Ecto neural progenitor cell (in vitro differentiated cells): ENCODE measurements around the gene GNMT.
A peak's percentile ranks its signal among the peaks of the same experiment; 100 is the strongest.
"Not testable (repeated sequence)": the region's sequence is repeated elsewhere in the genome, so short reads cannot be mapped to it uniquely, and the experiment has no call there.

Source experiments
- DNase-seq: peaks from one replicate; pipeline ENCODE4 v3.0.0-alpha.2; 2018; ENCODE audit warnings: low spot score

GNMT gene

DNA sequence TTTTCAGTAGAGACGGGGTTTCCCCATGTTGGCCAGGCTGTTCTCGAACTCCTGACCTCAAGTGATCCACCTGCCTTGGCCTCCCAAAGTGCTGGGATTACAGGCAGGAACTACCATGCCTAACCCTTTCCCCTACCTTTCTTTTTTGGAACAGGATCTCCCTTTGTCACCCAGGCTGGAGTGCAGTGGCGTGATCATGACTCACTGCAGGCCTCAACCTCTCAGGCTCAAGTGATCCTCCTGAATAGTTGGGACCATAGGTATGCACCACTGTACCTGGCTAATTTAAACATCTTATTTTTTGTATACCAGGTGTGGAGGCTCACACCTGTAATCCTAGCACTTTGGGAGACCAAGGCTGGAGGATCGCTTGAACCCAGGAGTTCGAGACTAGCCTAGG lies 19.2 kb upstream of the GNMT start:
- DNase-seq, result not testable (repeated sequence)

DNA sequence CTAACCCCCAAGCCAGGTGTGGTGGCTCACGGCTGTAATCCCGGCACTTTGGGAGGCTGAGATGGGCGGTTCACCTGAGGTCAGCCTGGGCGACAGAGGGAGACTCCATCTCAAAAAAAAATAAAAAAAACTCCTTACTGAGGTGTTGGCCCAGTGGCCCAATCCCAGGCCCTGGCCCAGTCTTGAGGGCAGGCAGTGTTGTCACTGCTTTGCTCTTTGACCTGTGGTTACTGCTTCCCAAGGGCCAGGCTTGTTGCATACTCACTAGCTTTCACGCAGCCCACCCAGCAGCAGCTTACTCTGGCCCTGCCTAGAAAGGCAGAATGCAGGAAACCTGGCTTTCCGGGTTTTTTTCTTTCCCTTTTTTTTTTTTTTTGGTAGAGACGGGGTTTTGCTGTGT lies 18.1 kb upstream of the GNMT start:
- no peak for DNase-seq

DNA sequence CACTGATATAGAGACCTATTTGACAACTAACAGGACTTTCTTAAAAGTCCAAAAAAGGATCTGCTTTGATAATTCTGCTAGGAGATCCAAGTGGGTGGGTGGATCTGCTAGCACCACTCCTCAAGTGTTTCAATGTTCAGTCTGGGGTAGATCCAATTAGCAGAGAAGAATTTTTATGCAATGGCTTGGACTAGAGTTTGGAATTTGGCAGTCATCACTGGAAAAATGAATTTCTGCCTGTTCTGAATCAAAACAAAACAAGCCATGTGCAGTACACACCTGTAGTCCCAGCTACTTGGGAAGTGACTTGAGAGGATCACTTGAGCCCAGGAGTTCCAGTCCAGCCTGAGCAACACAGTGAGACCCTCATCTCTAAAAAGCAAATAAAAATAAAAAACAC lies 12.6 kb upstream of the GNMT start:
- no peak for DNase-seq

DNA sequence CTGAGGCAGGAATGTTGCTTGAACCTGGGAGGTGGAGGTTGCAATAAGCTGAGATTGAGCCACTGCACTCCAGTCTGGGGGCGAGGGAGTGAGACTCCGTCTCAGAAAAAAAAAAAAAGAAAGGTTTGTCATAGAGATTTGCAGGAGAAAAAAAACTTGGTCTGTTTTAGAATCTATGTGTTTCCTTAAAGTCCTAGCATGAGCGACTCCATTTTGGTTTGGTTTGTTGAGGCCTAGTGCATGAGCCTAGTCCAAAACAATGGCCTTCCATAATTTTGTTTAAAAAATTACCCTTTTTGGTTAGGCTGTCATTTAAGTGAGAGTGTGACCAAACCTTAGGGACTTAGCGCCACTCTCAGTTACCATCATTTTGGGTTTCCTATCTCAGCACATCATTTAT lies 8.2 kb upstream of the GNMT start:
- DNase-seq, result no peak

DNA sequence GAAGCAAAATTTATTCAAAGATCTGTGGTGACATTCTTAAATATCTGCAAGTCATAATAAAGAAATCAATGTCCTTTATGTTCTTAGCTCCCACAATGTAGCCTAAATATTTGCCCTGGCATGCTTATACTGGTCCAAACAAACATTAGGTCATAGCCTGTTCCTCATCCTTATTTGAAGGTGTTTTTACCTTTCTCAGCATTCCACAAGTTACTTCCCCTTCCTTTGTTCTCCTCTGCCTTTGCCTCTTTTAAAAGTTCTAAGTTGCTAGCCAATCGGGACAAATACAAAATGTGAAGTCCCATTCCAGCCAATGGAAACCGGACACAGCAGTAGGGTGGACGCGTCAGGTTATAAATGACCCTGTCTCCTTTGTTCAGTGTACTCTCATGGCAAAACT lies 6.1 kb upstream of the GNMT start:
- not testable (repeated sequence) for DNase-seq

DNA sequence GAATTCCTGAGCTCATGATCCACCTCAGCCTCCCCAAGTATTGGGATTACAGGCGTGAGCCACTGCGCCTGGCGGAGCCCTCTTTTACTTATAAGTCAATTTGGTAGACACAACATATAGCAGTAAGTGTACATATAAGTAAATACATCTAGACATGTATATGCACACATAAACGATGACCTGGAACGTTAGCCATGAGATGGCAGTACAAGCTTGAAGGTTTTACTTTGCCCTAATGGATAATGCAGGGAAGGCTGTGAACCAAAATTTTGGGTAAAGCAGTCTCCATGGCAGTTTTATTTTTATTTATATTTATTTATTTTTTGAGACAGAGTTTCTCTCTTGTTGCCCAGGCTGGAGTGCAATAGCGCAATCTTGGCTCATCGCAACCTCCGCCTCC lies 2.4 kb upstream of the GNMT start:
- DNase-seq, result no peak

DNA sequence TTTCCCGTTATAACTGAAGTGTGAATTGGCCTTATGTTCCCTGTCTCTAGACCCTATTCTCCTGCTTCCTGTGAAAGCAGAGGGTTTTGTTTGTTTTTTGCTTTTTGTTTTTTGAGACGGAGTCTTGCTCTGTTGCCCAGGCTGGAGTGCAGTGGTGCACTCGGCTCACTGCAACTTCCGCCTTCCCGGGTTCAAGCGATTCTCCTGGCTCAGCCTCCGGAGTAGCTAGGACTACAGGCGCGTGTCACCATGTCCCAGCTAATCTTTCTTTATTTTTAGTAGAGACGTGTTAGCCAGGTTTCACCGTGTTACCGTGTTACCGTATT lies 674 bp upstream of the GNMT start:
- no peak for DNase-seq

DNA sequence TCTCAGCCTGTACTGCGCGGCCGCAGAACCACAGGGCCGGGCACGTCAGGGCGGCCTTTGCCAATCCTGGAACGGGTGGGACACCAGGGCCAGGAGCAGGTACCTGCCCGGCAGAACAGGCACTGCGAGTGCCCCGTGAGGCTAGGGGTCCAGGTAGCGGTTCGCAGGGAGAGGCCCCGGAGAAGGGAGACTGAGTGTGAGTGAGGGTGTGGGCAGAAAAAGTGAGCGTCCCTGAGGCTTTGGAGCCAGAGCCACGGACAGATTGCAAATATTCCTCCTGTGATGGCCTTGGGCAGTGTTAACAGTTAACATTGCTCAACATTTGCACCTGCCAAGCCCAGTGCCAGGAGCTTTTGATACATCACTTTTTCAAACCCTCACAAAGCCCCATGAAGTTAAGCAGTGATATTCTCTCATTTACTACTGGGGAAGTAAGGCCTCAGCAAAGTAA lies 491 bp downstream of the GNMT start:
- DNase-seq, result no peak

DNA sequence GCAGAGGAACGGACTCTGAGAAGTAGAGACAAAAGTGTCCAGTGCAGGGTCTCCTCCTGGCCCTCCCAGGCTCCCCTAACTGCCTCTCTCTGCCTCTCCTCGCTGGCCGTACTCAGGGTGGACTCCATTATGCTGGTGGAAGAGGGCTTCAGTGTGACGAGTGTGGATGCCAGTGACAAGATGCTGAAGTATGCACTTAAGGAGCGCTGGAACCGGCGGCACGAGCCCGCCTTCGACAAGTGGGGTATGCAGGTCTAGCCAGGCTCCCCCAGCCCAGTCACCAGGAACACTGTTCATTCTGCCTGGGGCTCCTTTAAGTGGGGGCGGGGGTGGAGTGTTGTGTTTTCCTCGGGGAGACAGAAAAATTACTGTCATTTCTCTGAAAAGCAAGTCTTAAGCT lies 1.5 kb downstream of the GNMT start:
- DNase-seq, result no peak

DNA sequence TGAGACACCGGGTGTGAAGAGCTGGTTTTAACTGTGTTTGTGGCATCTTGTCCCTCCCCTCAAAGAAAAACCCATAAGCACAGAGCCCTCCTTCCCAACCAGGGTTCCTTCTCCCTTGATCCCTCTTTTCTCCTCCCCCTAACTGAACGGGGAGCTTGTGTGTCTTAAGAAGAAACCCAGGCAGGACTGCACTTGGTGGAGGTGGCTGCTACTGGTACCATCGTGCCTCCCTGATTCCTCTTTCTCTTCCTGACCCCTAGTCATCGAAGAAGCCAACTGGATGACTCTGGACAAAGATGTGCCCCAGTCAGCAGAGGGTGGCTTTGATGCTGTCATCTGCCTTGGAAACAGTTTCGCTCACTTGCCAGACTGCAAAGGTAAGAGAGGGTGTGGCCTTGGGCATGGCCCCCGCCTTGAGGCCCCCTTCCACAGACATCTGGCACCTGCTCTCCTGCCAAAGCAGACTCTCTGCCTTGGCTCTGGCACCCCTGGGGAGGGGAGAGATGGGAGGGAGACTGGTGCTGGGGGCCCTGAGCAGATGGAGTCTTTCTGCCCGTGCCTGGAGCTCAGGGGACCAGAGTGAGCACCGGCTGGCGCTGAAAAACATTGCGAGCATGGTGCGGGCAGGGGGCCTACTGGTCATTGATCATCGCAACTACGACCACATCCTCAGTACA lies 2.1 kb downstream of the GNMT start:
- no peak for DNase-seq

DNA sequence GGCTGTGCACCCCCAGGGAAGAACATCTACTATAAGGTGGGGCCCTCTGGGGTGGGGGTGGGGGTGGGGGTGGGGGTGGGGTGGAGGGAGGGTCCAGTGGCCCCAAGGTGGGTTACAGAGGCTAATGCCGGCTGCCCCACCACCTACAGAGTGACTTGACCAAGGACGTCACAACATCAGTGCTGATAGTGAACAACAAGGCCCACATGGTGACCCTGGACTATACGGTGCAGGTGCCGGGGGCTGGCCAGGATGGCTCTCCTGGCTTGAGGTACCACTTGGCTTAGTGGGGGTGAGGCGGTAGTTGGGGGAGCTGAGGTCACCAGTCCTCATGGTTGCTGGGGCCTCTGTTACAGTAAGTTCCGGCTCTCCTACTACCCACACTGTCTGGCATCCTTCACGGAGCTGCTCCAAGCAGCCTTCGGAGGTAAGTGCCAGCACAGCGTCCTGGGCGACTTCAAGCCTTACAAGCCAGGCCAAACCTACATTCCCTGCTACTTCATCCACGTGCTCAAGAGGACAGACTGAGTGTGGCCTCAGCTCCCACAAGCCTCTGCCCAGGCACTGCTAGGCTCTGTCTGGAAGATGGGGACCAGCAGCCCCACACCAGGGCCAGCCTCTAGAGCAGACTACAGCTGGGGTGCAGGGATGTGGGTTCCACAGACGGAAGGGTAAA lies 2.8 kb downstream of the GNMT start:
- DNase-seq, result no peak

DNA sequence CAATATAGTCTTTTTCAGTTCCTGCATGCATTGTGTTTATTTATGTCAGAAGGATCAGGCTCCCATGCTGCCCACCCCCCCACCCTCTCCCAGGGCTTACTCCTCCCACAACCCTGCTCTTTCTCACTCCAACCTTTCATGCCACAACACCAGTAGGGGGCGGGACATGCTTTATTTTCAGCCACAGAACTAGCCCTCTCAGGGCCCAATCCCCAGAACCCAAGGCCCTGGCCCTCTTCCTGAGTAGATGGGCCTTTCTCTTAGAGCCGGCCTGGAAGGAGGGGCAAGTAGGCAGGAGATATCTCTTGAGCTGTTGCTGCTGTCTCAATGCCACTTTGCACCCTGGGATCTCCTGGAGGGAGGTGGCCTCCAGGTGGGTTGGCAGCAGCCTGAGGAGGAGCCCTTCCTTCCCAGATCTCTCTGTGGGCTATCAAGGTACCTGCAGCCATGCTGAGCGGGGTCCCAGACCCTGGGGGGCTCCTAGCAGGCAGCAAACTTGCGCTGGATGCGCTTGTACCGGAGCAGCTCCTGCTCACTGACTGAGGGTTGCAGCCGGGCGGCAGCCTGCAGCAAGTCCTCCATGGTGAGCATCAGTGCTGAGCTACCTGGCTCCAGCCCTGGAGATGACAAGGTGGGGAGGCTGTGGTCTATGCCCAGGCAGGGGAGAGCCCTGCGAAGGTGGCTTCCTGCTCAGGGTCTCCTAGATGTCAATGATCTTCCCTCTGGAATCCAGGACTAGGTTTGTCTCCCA lies 3.5 kb downstream of the GNMT start:
- DNase-seq, result peak; percentile 75

DNA sequence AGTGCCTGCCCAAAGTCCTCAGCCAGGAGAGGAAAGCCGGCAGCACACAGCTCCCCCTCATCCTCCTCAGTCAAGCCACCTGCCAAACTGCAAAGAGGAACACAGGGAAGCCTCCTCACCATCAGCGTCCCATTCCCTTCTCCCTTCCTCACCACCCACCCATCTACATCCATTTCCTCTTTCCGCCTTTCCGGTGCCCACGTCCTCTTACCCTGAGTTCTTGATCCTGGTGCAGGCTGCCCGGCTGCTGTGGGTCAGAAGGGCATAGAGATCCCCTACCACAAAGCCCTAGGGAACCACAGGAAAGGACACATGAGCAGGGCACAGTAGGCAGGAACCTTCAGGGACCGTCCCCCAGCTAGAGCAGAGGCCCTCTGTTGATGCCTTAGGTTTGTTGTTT lies 6.0 kb downstream of the GNMT start:
- DNase-seq, result no peak

DNA sequence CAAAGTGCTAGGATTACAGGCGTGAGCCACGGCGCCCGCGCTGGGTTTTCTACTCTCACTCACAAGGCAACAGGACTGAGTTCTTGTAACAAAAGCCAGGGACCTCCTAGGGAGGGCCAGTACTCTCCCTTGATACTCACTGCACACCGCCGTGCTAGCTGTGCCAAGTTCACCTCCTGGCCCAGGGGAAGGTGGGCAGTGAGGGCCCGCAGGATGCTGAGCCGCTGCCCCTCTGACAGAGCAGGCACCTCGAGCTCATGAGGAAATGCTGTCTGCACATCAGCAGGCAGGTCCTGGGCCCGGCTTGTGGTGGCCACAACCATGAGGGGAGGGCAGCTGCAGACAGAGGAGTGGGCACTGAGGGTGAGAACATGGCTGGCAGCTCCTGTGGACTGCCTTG lies 6.7 kb downstream of the GNMT start:
- no peak for DNase-seq

DNA sequence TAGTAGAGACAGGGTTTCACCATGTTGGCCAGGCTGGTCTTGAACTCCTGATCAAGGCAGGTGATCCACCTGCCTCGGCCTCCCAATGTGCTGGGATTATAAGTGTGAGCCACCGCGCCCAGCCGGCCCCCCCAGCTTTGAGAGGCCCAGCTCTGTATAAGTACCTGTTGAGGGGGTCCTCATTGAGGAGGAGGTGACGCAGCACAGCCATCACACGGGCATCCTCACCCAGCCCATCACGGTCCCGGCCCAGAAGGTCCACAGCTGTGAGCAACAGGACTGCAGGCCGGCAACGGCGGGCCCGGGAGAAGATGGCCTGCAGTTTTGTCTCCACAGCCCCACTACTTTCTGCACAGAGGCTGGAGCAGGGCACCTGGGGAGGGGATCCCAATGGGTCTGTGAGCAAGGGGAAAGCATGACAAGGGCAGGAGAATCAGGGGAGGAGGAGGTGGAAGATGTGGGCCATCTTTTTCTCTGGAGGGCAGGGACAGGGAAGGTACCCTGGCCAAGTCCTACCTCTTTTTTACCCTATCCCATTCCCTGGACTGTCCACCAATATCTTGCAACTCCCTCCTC lies 7.7 kb downstream of the GNMT start:
- no peak for DNase-seq

DNA sequence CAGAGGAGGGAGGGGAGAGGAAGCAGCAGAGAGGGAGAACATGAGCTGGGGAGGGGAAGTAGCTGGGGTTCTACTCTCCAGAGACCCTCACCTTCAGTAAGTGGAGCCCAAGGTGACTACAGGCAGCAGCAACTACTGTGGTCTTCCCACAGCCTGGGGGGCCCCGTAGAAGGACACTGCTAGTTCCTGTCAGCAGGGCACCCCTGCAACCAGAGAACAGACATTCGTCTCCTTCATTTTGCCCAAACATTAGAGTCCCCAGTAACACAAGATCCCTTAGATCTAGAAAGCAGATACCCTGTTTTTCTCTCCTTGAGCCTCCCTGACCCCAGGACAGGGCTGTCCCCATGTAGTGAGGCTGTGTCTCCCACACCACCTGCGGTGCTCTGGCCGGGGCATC lies 8.2 kb downstream of the GNMT start:
- DNase-seq, result no peak

DNA sequence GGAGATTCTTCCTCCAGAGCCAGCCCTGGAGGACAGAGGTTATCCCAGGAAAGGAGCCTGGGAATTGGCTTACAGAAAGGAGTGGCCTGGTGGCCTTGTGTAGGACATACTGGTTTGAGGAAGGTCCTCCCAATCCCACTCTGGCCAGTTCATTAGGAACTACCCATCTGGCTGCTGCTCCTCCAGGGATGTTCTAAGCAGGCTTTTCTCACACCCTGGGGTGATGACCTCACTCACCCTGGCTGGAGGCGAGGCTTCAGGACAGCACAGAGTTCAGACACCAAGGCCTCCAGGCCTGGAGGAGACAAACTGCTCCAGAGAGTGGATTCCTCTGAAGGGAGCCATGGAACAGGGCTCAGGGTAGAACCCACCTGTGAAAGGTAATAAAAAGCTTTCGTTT lies 8.9 kb downstream of the GNMT start:
- no peak for DNase-seq

DNA sequence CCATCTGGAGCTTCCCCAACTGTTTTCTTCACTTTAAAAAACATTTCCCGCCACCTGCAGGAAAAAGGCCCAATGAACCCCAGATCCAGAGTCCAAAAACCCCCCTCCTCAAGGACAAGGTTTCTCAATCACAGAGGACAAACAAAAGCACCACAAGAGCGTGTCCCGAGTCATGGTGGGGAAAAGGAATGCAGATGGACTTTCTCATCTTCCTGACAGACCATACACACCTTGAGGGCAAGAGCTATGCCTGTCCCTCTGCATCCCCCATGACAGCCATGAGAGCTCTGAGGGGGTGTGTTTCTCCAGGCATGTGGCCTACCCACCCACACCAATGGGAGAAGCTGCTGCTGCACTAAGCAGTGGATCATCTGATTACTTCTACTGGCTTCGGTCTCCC lies 9.4 kb downstream of the GNMT start:
- no peak for DNase-seq

DNA sequence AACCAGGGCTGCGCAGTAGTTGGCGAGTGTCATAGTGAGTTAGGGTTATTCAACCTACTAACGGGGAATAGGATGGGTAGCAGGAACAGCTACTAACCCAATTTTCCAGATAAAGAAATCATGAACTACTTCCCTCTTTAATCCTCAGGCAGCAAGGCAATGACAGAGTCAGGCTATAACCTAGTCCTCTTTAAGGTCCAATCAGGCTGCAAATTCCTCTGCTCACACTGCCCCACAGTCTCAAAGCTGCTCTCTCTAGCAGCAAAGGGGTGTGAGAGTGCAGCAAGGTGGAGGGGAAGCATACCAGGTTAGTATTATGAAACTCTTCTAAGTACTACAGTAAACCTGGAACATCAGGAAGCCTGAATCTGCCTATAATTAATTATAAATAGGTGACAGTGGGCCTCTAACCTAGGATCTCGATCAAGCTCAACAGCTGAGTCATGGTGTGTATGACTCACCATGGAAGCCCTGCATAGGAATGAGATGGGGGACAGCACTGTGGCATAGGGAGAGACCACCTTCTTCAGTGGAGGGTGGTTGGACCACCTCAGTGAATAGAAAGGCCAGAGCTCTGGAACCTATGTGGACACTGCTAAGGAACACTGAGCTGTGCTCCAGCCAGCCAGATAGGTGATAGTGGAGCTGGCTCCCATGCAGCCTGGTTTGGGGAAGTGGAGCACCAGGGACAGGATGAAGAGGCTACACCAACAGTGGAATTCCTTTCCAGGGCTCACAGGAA lies 10.5 kb downstream of the GNMT start:
- no peak for DNase-seq

DNA sequence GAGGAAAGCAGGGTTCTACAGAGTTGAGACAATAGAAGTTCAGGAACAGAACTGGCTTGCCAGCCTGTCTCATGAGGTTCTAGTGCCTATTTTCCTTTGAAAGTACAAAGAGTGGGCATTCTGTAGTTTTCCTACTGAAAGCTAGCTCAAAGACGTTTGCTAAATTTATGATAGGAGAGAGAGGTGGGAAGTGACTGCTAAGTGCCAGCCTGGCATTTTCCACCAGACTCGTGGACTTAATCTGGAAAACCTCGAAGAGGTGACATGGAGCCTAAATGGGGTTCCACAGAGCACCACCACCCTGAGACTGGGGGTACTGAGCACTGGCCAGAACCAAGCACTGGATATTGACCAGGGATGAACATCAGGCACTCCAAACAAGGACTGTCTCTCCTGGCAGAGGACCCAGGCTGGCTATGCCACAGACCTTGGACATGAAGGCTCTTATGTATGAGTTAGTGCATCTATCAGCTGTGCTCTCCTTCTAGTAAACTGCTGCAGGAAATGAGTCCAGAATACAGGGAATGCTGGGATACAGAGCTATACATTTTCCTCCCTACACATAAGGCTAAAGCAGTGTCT lies 11.3 kb downstream of the GNMT start:
- DNase-seq, result no peak

DNA sequence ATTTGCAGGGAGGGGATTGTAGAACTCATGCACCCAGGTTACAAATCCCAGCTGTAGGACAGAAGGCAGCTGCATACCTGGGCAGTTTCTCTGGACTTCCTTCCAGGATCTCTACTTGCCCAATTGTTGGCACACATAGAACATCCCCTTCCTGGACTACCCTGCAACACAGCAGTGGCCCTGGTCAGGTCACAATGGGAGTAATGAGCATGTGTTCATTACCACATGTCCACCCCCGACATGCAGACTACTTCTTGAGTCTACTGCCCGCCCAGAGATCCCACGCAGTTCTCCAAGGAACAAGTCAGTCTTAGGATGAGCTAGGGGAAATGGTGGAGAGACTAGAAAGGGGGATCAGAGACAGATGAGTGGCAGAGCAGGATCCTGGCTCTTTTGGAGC lies 13.4 kb downstream of the GNMT start:
- no peak for DNase-seq

DNA sequence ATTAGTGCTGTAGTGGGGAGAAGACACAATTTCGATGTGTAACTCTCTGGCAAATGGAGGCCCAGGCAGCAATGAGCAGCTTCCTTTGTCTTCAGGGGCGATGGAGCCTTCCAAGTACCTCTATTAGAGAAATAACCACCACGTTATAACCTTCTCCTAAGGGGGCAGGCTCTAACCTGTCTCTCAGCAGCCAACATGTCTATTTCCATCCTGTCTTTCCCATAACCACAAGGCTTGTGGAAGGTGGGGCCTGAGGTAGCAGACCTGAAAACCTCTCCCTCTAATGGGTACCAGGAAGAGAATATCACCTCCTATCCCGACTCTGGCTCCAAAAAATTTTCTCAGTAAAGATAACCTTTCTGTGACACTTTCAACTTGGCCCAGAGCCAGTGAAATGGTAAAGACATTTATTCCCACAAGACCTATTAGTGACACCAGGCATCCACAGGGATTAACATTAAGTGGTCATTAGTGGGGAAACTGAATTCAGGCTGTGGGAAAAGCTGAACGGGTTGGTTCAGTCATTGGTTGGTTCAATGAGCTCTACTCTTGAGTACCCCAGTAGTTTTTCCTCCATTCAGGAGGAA lies 14.5 kb downstream of the GNMT start:
- DNase-seq, result no peak
